ENCODE data around the gene PPP1R14C. TPM values are rescaled to one million over a fixed set of nuclear protein-coding genes. Genes with fewer than 3 reads are reported as not detected.

PPP1R14C gene
- total RNA-seq, 1 experiment from 2014 or later = 12.1 TPM

DNA sequence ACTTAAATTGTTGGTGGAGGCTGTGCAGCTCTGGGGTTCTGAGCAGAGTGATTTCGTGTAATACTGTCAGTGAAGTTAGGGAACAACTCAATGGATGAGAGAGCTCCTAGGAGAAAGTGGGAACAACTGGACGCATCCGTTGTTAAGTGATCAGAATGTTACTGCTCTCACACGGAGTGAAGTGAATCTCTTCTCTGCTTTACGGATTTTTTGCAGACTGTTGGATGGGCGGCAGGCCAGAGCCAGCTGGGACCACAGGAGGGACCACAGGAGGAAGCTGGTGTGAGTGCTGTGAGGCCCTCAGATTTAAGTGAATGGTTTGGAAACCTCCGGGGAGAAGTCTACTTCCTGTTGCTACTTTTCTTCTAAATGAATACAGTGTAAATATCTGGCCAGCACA, 23.7 kb upstream of the PPP1R14C start:
- TF ChIP-seq EZH2 (IDR thresholded peaks at IDR 0.05; ENCODE audit: low read depth) = no peak
- TF ChIP-seq, protein P1, sequence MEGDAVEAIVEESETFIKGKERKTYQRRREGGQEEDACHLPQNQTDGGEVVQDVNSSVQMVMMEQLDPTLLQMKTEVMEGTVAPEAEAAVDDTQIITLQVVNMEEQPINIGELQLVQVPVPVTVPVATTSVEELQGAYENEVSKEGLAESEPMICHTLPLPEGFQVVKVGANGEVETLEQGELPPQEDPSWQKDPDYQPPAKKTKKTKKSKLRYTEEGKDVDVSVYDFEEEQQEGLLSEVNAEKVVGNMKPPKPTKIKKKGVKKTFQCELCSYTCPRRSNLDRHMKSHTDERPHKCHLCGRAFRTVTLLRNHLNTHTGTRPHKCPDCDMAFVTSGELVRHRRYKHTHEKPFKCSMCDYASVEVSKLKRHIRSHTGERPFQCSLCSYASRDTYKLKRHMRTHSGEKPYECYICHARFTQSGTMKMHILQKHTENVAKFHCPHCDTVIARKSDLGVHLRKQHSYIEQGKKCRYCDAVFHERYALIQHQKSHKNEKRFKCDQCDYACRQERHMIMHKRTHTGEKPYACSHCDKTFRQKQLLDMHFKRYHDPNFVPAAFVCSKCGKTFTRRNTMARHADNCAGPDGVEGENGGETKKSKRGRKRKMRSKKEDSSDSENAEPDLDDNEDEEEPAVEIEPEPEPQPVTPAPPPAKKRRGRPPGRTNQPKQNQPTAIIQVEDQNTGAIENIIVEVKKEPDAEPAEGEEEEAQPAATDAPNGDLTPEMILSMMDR (conservative IDR thresholded peaks at IDR 0.05) = no peak
- Histone ChIP-seq H3K4me3 (no peak overlapping the region), H3K27me3 (ENCODE audit: insufficient read depth, low read depth) (no peaks in the 10 kb centered on the region), H3K4me1 (replicated peaks; ENCODE audit: insufficient read depth) (peaks cover 17% of the 10 kb centered on the region), H3K4me2 (peak overlapping the region; percentile 48), H3K79me2 (ENCODE audit: low read depth) (no peaks in the 10 kb centered on the region), H3K9me3 (ENCODE audit: insufficient read depth, low read depth) (no peaks in the 10 kb centered on the region), H3K9me2 (ENCODE audit: insufficient read depth) (no peaks in the 10 kb centered on the region), H3K36me3 (ENCODE audit: low read depth) (no peaks in the 10 kb centered on the region), H2AFZ (no peak overlapping the region), H4K20me1 (ENCODE audit: insufficient read depth) (no peaks in the 10 kb centered on the region), H3K27ac (no peak overlapping the region), H3F3A (ENCODE audit: insufficient read depth, low read depth) (0 out of 2 replicates have a peak, but pooled peaks cover 4% of the 10 kb centered on the region)
- DNase-seq = no peak
- POLR2A ChIA-PET (ENCODE audit: unreplicated experiment) = no interaction called here
- no TSS peak for BruUV-seq (replicated peaks)
- intact Hi-C loops (cut with micrococcal nuclease; ENCODE audit: unreplicated experiment) = no loop called here
- CTCF ChIA-PET = no interaction called here

GRCh38 chr6:150123645-150124044, 19.2 kb upstream of the PPP1R14C start:
- H3K36me3 ChIP-seq (ENCODE audit: low read depth) = no peaks in the 10 kb centered on the region
- TF ChIP-seq, protein P1 (conservative IDR thresholded peaks at IDR 0.05) = no peak
- no peak for TF ChIP-seq EZH2 (IDR thresholded peaks at IDR 0.05; ENCODE audit: low read depth)
- BruUV-seq (replicated peaks) = no TSS peak
- ChIA-PET CTCF (no interaction called here), POLR2A (ENCODE audit: unreplicated experiment) (no interaction called here)
- H3K9me3 ChIP-seq (ENCODE audit: insufficient read depth, low read depth) = no peaks in the 10 kb centered on the region
- H3F3A ChIP-seq (ENCODE audit: insufficient read depth, low read depth) = 0 out of 2 replicates have a peak, but pooled peaks cover 4% of the 10 kb centered on the region
- H4K20me1 ChIP-seq (ENCODE audit: insufficient read depth) = no peaks in the 10 kb centered on the region
- intact Hi-C loops (cut with micrococcal nuclease; ENCODE audit: unreplicated experiment) = no loop called here
- H3K4me2 ChIP-seq = no peak overlapping the region
- H3K27ac ChIP-seq = no peak overlapping the region
- no peak overlapping the region for H3K4me3 ChIP-seq
- peaks cover 9% of the 10 kb centered on the region for H3K4me1 ChIP-seq (replicated peaks; ENCODE audit: insufficient read depth)
- H3K9me2 ChIP-seq (ENCODE audit: insufficient read depth) = no peaks in the 10 kb centered on the region
- no peak for DNase-seq
- H3K27me3 ChIP-seq (ENCODE audit: insufficient read depth, low read depth) = no peaks in the 10 kb centered on the region
- no peak overlapping the region for H2AFZ ChIP-seq
- H3K79me2 ChIP-seq (ENCODE audit: low read depth) = no peaks in the 10 kb centered on the region

- Histone ChIP-seq H3K36me3 (ENCODE audit: low read depth) (no peaks in the 10 kb centered on the region), H3K27me3 (ENCODE audit: insufficient read depth, low read depth) (no peaks in the 10 kb centered on the region), H3K4me3 (no peak overlapping the region), H2AFZ (no peak overlapping the region), H3K79me2 (ENCODE audit: low read depth) (no peaks in the 10 kb centered on the region), H3F3A (ENCODE audit: insufficient read depth, low read depth) (no peaks in the 10 kb centered on the region), H4K20me1 (ENCODE audit: insufficient read depth) (no peaks in the 10 kb centered on the region), H3K9me2 (ENCODE audit: insufficient read depth) (no peaks in the 10 kb centered on the region), H3K27ac (no peak overlapping the region), H3K9me3 (ENCODE audit: insufficient read depth, low read depth) (no peaks in the 10 kb centered on the region), H3K4me1 (replicated peaks; ENCODE audit: insufficient read depth) (peaks cover 3% of the 10 kb centered on the region), H3K4me2 (no peak overlapping the region)
- TF ChIP-seq, protein P1 (conservative IDR thresholded peaks at IDR 0.05) = no peak
- TF ChIP-seq EZH2 (IDR thresholded peaks at IDR 0.05; ENCODE audit: low read depth) = no peak
- no peak for DNase-seq
- intact Hi-C loops (cut with micrococcal nuclease; ENCODE audit: unreplicated experiment) = no loop called here
- BruUV-seq (replicated peaks) = no TSS peak
- POLR2A ChIA-PET (ENCODE audit: unreplicated experiment) = no interaction called here
- CTCF ChIA-PET = no interaction called here
Observed at GRCh38 chr6:150124235-150124634, 18.6 kb upstream of the PPP1R14C start.

Measured in PC-9 (cell line).